Measurements from ENCODE around the gene TAGAP. TPM values are rescaled to one million over a fixed set of nuclear protein-coding genes. Genes with fewer than 3 reads are reported as not detected.

The TAGAP gene
- total and polyA plus RNA-seq, 10 of the 15 experiments (the other 5 are each of a cell fraction or from before 2014, with no cell fraction given), result 5.3 to 27.4 (median 18.9) TPM

DNA sequence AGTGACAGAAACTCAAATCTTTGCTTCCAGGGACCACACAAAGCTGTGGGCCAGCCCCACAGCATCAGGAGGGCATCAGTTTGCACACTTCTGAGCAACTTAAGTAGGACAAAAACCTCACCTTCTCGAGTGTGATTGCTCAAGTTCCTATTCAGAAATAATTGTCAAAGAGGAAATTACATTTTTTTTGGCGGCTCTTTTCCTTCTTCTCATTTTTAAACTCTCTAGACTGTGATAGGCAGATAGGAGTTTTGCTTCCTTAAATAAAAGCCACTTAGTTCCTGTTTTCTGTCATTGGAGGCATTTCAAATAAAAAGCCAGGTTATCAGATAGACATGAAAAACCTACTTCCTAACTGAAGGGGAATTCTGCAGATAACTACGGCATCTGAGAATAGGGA is 11.2 kb upstream of the TAGAP start (continued):
- TF ChIP-seq REST (IDR thresholded peaks at IDR 0.05; ENCODE audit: low read depth, low read length), result no peak

GRCh38 chr6:159053781-159054398 is 9.1 kb upstream of the TAGAP start:
- ChIA-PET RAD21 (ENCODE audit: unreplicated experiment) (interaction anchor here (0.6 to 2.0 kb wide), 4 partner anchors 9 to 49 kb away, joined by 3 to 5 read pairs (median 4); partner anchors contain the start of gene TAGAP), POLR2A (interaction anchor here (1.0 to 2.2 kb wide), 4 partner anchors 9 to 53 kb away, joined by 3 to 7 read pairs (median 4); partner anchors contain the start of gene TAGAP), CTCF (interaction anchor here (1.1 to 3.4 kb wide), 4 partner anchors 10 to 50 kb away, joined by 3 to 15 read pairs (median 10); partner anchors contain the start of gene TAGAP), SMC1A (ENCODE audit: uncharacterized antibody, unreplicated experiment) (interaction anchor here (1.1 to 1.9 kb wide), 6 partner anchors 9 to 23 kb away, joined by 3 to 8 read pairs (median 4); partner anchors contain the start of gene TAGAP)
- Histone ChIP-seq H4K20me1 (ENCODE audit: control insufficient read depth, insufficient read depth) (no peaks in the 10 kb centered on the region), H2AFZ (ENCODE audit: control insufficient read depth, low read depth, low read length) (no peak overlapping the region), H3K27me3 (replicated peaks in 1 of 2; ENCODE audit: control insufficient read depth in 2 of 2, insufficient read depth in 2 of 2, low read length in 1 of 2) (no peaks in the 10 kb centered on the region), H3K9ac (ENCODE audit: control insufficient read depth, insufficient read depth, low read length) (no peak overlapping the region), H3K4me2 (ENCODE audit: control insufficient read depth, insufficient read depth) (no peak overlapping the region), H3K27ac (ENCODE audit: control insufficient read depth, insufficient read depth) (no peak overlapping the region), H3K79me2 (ENCODE audit: control insufficient read depth, insufficient read depth, low read length) (no peaks in the 10 kb centered on the region), H3K4me1 (ENCODE audit: control insufficient read depth, insufficient read depth, low read length) (peaks cover 10% of the 10 kb centered on the region), H3K9me3 (replicated peaks; ENCODE audit: control insufficient read depth, insufficient read depth, low read length) (no peaks in the 10 kb centered on the region), H3K4me3 (no peak overlapping the region), H3K36me3 (ENCODE audit: control insufficient read depth in 2 of 2, insufficient read depth in 2 of 2, low read length in 1 of 2) (no peaks in the 10 kb centered on the region)
- FAIRE-seq, result no peak
- no peak for ATAC-seq
- in situ Hi-C loops (cut with MboI), result no loop called here
- TF ChIP-seq NR2F1 (conservative IDR thresholded peaks at IDR 0.05) (no peak), RUNX3 (IDR thresholded peaks at IDR 0.05; ENCODE audit: low read length) (peak; percentile 78), ZBED1 (IDR thresholded peaks at IDR 0.05; ENCODE audit: borderline replicate concordance) (0 out of 2 replicates have a peak, but pooled peaks have one; percentile 43)
- intact Hi-C loops (cut with micrococcal nuclease; ENCODE audit: unreplicated experiment), result no loop called here
- 81% methylated on average over 12 of the region's 12 CpGs for WGBS (ENCODE audit: insufficient coverage, insufficient replicate concordance, low lambda C conversion rate, missing lambda C conversion rate)
- BruUV-seq (replicated peaks), result no TSS peak
- no peak for DNase-seq (ENCODE audit: low read depth, low spot score)
